Neural progenitor cell (in vitro differentiated cells): ENCODE results near the gene PBXIP1.

Experiments
- EZH2 ChIP-seq: fragments of 200-600 bp; sonication (generic); IDR thresholded peaks from 2 replicates; pipeline ENCODE4 v1.6.1; 2017; ENCODE audit warnings: antibody characterized with exemption, mild to moderate bottlenecking, moderate library complexity
- TF ChIP-seq, protein P1 (sequence below): fragments of 200-600 bp; sonication (generic); IDR thresholded peaks from 2 replicates; pipeline ENCODE4 v1.5.1; 2017; ENCODE audit warnings: antibody characterized with exemption, mild to moderate bottlenecking

DNA sequence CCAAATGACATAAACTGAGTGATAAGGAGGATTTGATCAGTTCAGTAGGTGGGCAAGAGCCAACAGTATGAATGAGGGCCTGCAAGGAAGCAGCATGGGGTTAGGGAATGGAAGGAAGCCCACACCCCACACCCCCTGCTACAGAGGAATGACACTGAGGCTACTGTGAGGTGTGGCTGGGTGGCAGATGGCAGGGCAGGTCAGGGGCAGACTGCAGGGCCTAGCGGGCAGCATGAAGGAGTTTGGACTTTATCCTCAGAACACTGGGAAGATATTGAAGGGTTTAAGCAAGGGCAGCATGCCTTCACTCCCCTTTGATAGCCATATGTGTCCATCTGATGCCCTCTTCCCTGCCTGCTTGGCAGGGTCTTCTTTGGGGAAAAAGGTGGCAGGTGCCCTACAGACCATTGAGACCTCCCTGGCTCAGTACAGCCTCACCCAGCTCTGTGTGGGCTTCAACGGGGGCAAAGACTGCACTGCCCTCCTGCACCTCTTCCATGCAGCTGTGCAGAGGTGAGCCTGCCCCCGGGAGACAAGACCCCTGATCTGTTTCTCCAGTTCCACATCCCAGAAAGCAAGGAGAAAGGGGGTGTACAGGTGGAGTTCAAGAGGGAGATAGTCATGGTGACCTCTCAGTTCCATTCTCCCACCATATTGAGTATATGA is 33.4 kb upstream of the PBXIP1 start:
- TF ChIP-seq, protein P1, sequence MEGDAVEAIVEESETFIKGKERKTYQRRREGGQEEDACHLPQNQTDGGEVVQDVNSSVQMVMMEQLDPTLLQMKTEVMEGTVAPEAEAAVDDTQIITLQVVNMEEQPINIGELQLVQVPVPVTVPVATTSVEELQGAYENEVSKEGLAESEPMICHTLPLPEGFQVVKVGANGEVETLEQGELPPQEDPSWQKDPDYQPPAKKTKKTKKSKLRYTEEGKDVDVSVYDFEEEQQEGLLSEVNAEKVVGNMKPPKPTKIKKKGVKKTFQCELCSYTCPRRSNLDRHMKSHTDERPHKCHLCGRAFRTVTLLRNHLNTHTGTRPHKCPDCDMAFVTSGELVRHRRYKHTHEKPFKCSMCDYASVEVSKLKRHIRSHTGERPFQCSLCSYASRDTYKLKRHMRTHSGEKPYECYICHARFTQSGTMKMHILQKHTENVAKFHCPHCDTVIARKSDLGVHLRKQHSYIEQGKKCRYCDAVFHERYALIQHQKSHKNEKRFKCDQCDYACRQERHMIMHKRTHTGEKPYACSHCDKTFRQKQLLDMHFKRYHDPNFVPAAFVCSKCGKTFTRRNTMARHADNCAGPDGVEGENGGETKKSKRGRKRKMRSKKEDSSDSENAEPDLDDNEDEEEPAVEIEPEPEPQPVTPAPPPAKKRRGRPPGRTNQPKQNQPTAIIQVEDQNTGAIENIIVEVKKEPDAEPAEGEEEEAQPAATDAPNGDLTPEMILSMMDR = no peak
- TF ChIP-seq EZH2 = no peak
